Smooth muscle cell (in vitro differentiated cells): Measurements from ENCODE around the gene SIGLEC15. TPM values are rescaled to one million over a fixed set of nuclear protein-coding genes. Genes with fewer than 3 reads are reported as not detected.

Experiments used
- DNase-seq: peaks from one replicate; lab custom pipeline; 2025; ENCODE audit not compliant: unreplicated experiment; lab: John Stamatoyannopoulos, UW
- H2AFZ ChIP-seq: fragments of 200-600 bp; sonication (generic); 2 replicates; pipeline ENCODE4 v1.6.0; 2016; ENCODE audit warnings: antibody characterized with exemption, low read depth, mild to moderate bottlenecking
- H3F3A ChIP-seq: fragments of 200-600 bp; sonication (generic); 2 replicates; pipeline ENCODE4 v1.6.0; 2017; ENCODE audit warnings: antibody characterized with exemption, low read depth
- H3K27ac ChIP-seq: fragments of 200-600 bp; sonication (generic); 2 replicates; pipeline ENCODE4 v1.5.1; 2016; ENCODE audit warnings: low read depth, mild to moderate bottlenecking
- H3K27me3 ChIP-seq: fragments of 200-600 bp; sonication (generic); 2 replicates; pipeline ENCODE4 v1.6.1; 2016; ENCODE audit warnings: low read depth, mild to moderate bottlenecking
- H3K36me3 ChIP-seq: fragments of 200-600 bp; sonication (generic); 2 replicates; pipeline ENCODE4 v1.5.1; 2016; ENCODE audit warnings: low read depth
- H3K4me1 ChIP-seq: fragments of 200-600 bp; sonication (generic); 2 replicates; pipeline ENCODE4 v1.5.1; 2016; ENCODE audit warnings: low read depth
- H3K4me2 ChIP-seq: fragments of 200-600 bp; sonication (generic); 2 replicates; pipeline ENCODE4 v1.6.0; 2016; ENCODE audit warnings: mild to moderate bottlenecking
- H3K4me3 ChIP-seq: fragments of 200-600 bp; sonication (generic); 2 replicates; pipeline ENCODE4 v1.5.1; 2016; ENCODE audit warnings: mild to moderate bottlenecking
- H3K79me2 ChIP-seq: fragments of 200-600 bp; sonication (generic); 2 replicates; pipeline ENCODE4 v1.6.0; 2016; ENCODE audit warnings: low read depth, mild to moderate bottlenecking
- H3K9ac ChIP-seq: fragments of 200-600 bp; sonication (generic); 2 replicates; pipeline ENCODE4 v1.6.0; 2016; ENCODE audit warnings: low read depth
- H3K9me3 ChIP-seq: fragments of 200-600 bp; sonication (generic); replicated peaks from 2 replicates; pipeline ENCODE4 v1.5.1; 2016; ENCODE audit warnings: low read depth
- H4K20me1 ChIP-seq: fragments of 200-600 bp; sonication (generic); 2 replicates; pipeline ENCODE4 v1.6.0; 2016; ENCODE audit warnings: low read depth
- CTCF ChIP-seq: fragments of 200-600 bp; sonication (generic); IDR thresholded peaks from 2 replicates; pipeline ENCODE4 v1.5.1; 2017; ENCODE audit warnings: borderline replicate concordance, mild to moderate bottlenecking, antibody characterized with exemption; ENCODE audit not compliant: insufficient read depth, poor library complexity, severe bottlenecking
- WGBS: methylation state at CpG from one replicate; pipeline ENCODE4 v1.1.7; 2016; ENCODE audit warnings: low lambda C conversion rate; 5-methylcytosine and 5-hydroxymethylcytosine counted together
- polyA plus RNA-seq: library from polyadenylated mRNA; unstranded; fragments of >200 nt; fragmentation: Nextera tagmentation; extraction: Ambion mirVana; gene quantifications from 2 replicates; pipeline ENCODE4 v1.2.1, GENCODE V29; 2016
- total RNA-seq: library from RNA; depleted of rRNA; stranded (reverse); fragments of >200 nt; gene quantifications from 2 replicates; pipeline ENCODE4 v1.2.3, GENCODE V29; 2014

The SIGLEC15 gene
- total and polyA plus RNA-seq, 2 experiments from 2014 or later: 0.58 to 1.4 TPM

GRCh38 chr18:45870419-45870818 lies 44.9 kb downstream of the SIGLEC15 start:
- no peak for TF ChIP-seq CTCF
- H3K27me3 ChIP-seq: no peaks in the 10 kb centered on the region
- H3K9ac ChIP-seq: no peak overlapping the region
- no peak for DNase-seq
- no peaks in the 10 kb centered on the region for H3F3A ChIP-seq
- no peak overlapping the region for H2AFZ ChIP-seq
- WGBS: 92% methylated on average over 7 of the region's 7 CpGs
- H3K4me3 ChIP-seq: no peak overlapping the region
- no peak overlapping the region for H3K27ac ChIP-seq
- no peaks in the 10 kb centered on the region for H3K79me2 ChIP-seq
- peaks cover 4% of the 10 kb centered on the region for H3K36me3 ChIP-seq
- no peak overlapping the region for H3K4me2 ChIP-seq
- H4K20me1 ChIP-seq: no peaks in the 10 kb centered on the region
- no peaks in the 10 kb centered on the region for H3K9me3 ChIP-seq
- no peaks in the 10 kb centered on the region for H3K4me1 ChIP-seq

GRCh38 chr18:45871431-45872084 lies 46.1 kb downstream of the SIGLEC15 start:
- Histone ChIP-seq H3K27me3 (no peaks in the 10 kb centered on the region), H3F3A (no peaks in the 10 kb centered on the region), H3K9me3 (no peaks in the 10 kb centered on the region), H3K4me2 (no peak overlapping the region), H3K79me2 (no peaks in the 10 kb centered on the region), H2AFZ (no peak overlapping the region), H3K27ac (no peak overlapping the region), H4K20me1 (no peaks in the 10 kb centered on the region), H3K4me1 (no peaks in the 10 kb centered on the region), H3K36me3 (peaks cover 3% of the 10 kb centered on the region), H3K9ac (no peak overlapping the region), H3K4me3 (no peak overlapping the region)
- WGBS: 80% methylated on average over 5 of the region's 5 CpGs
- DNase-seq: no peak
- TF ChIP-seq CTCF: no peak

GRCh38 chr18:45874491-45875184 lies 49.2 kb downstream of the SIGLEC15 start:
- H3K4me2 ChIP-seq: no peak overlapping the region
- H3K9ac ChIP-seq: no peak overlapping the region
- no peak for TF ChIP-seq CTCF
- no peak overlapping the region for H3K4me3 ChIP-seq
- H3K27me3 ChIP-seq: no peaks in the 10 kb centered on the region
- H3K36me3 ChIP-seq: peaks cover 8% of the 10 kb centered on the region
- 96% methylated on average over 5 of the region's 5 CpGs for WGBS
- no peak for DNase-seq
- no peaks in the 10 kb centered on the region for H3K79me2 ChIP-seq
- H4K20me1 ChIP-seq: no peaks in the 10 kb centered on the region
- no peak overlapping the region for H2AFZ ChIP-seq
- no peaks in the 10 kb centered on the region for H3K4me1 ChIP-seq
- H3K27ac ChIP-seq: no peak overlapping the region
- H3F3A ChIP-seq: no peaks in the 10 kb centered on the region
- H3K9me3 ChIP-seq: no peaks in the 10 kb centered on the region
